SU-DHL-6 (cell line): ENCODE measurements around the gene TOP2B.

Source experiments
- H2AFZ ChIP-seq: fragments of 200-600 bp; sonication (generic); 2 replicates; pipeline ENCODE4 v1.6.1; 2014; ENCODE audit warnings: low read depth, mild to moderate bottlenecking, moderate library complexity, mixed read lengths, antibody characterized with exemption, low read length; ENCODE audit not compliant: severe bottlenecking
- H3F3A ChIP-seq: fragments of 200-600 bp; shearing (Covaris generic); 2 replicates; pipeline ENCODE4 v1.6.0; 2016; ENCODE audit warnings: antibody characterized with exemption, mild to moderate bottlenecking; ENCODE audit not compliant: insufficient read depth
- H3K27ac ChIP-seq: fragments of 200-600 bp; sonication (generic); 2 replicates; pipeline ENCODE4 v1.5.1; 2016; ENCODE audit warnings: low read depth, mild to moderate bottlenecking, low read length, moderate library complexity, mixed read lengths
- H3K27me3 ChIP-seq: fragments of 200-600 bp; sonication (generic), shearing (Covaris generic); 2 replicates; pipeline ENCODE4 v1.6.0; 2014; ENCODE audit warnings: mild to moderate bottlenecking, low read length
- H3K36me3 ChIP-seq: fragments of 200-600 bp; sonication (generic); 2 replicates; pipeline ENCODE4 v1.6.1; 2014; ENCODE audit warnings: mild to moderate bottlenecking, low read length, mixed read lengths
- H3K4me2 ChIP-seq: fragments of 300-600, 200-600 bp; shearing (Covaris generic), sonication (generic); 2 replicates; pipeline ENCODE4 v1.6.0; 2014; ENCODE audit warnings: low read length, low read depth, mild to moderate bottlenecking; ENCODE audit not compliant: poor library complexity, severe bottlenecking
- H3K4me3 ChIP-seq: fragments of 200-600 bp; sonication (generic); 2 replicates; pipeline ENCODE4 v1.5.1; 2014; ENCODE audit warnings: antibody characterized with exemption, low read length, mild to moderate bottlenecking, mixed read lengths; ENCODE audit not compliant: insufficient read depth, poor library complexity, severe bottlenecking
- H3K79me2 ChIP-seq: fragments of 200-600 bp; sonication (generic); 2 replicates; pipeline ENCODE4 v1.6.1; 2014; ENCODE audit warnings: mild to moderate bottlenecking, low read length, moderate library complexity; ENCODE audit not compliant: insufficient read depth
- H3K9ac ChIP-seq: fragments of 200-600 bp; sonication (generic); 2 replicates; pipeline ENCODE4 v1.7.0; 2014; ENCODE audit warnings: mild to moderate bottlenecking, low read length
- H3K9me2 ChIP-seq: fragments of 200-600 bp; sonication (generic); replicated peaks from 2 replicates; pipeline ENCODE4 v1.6.1; 2014; ENCODE audit warnings: low read length; ENCODE audit not compliant: insufficient read depth
- H3K9me3 ChIP-seq: fragments of 200-600 bp; sonication (generic); 2 replicates; pipeline ENCODE4 v1.6.1; 2014; ENCODE audit warnings: low read length, mixed read lengths; ENCODE audit not compliant: insufficient read depth
- H4K20me1 ChIP-seq: fragments of 200-600 bp; sonication (generic); 2 replicates; pipeline ENCODE4 v1.6.1; 2014; ENCODE audit warnings: low read depth, mild to moderate bottlenecking, antibody characterized with exemption, low read length, moderate library complexity, mixed read lengths
- EZH2phosphoT487 ChIP-seq: fragments of 200-600 bp; sonication (generic), shearing (Covaris generic); conservative IDR thresholded peaks from 2 replicates; pipeline ENCODE4 v1.6.1; 2018; ENCODE audit warnings: mild to moderate bottlenecking, antibody characterized with exemption, low read length, moderate library complexity, mixed read lengths
- TF ChIP-seq, protein P1 (sequence below): fragments of 200-600 bp; sonication (generic); IDR thresholded peaks from one replicate; pipeline ENCODE4 v1.5.1; 2017; ENCODE audit warnings: antibody characterized with exemption, mild to moderate bottlenecking, low read length, moderate library complexity; ENCODE audit not compliant: insufficient read depth, poor library complexity, severe bottlenecking

Gene TOP2B

GRCh38 chr3:25568525-25569078, 96.1 kb downstream of the TOP2B start:
- H3K9me3 ChIP-seq: no peaks in the 10 kb centered on the region
- no peak for TF ChIP-seq EZH2phosphoT487
- TF ChIP-seq, protein P1, sequence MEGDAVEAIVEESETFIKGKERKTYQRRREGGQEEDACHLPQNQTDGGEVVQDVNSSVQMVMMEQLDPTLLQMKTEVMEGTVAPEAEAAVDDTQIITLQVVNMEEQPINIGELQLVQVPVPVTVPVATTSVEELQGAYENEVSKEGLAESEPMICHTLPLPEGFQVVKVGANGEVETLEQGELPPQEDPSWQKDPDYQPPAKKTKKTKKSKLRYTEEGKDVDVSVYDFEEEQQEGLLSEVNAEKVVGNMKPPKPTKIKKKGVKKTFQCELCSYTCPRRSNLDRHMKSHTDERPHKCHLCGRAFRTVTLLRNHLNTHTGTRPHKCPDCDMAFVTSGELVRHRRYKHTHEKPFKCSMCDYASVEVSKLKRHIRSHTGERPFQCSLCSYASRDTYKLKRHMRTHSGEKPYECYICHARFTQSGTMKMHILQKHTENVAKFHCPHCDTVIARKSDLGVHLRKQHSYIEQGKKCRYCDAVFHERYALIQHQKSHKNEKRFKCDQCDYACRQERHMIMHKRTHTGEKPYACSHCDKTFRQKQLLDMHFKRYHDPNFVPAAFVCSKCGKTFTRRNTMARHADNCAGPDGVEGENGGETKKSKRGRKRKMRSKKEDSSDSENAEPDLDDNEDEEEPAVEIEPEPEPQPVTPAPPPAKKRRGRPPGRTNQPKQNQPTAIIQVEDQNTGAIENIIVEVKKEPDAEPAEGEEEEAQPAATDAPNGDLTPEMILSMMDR: no peak
- H3K27me3 ChIP-seq: no peaks in the 10 kb centered on the region
- H3K79me2 ChIP-seq: no peaks in the 10 kb centered on the region
- H3K4me3 ChIP-seq: no peak overlapping the region
- H3K27ac ChIP-seq: no peak overlapping the region
- H3K36me3 ChIP-seq: no peaks in the 10 kb centered on the region
- H4K20me1 ChIP-seq: no peaks in the 10 kb centered on the region
- no peak overlapping the region for H3K9ac ChIP-seq
- H3K9me2 ChIP-seq: no peaks in the 10 kb centered on the region
- no peaks in the 10 kb centered on the region for H3F3A ChIP-seq
- H2AFZ ChIP-seq: no peak overlapping the region
- no peak overlapping the region for H3K4me2 ChIP-seq

DNA sequence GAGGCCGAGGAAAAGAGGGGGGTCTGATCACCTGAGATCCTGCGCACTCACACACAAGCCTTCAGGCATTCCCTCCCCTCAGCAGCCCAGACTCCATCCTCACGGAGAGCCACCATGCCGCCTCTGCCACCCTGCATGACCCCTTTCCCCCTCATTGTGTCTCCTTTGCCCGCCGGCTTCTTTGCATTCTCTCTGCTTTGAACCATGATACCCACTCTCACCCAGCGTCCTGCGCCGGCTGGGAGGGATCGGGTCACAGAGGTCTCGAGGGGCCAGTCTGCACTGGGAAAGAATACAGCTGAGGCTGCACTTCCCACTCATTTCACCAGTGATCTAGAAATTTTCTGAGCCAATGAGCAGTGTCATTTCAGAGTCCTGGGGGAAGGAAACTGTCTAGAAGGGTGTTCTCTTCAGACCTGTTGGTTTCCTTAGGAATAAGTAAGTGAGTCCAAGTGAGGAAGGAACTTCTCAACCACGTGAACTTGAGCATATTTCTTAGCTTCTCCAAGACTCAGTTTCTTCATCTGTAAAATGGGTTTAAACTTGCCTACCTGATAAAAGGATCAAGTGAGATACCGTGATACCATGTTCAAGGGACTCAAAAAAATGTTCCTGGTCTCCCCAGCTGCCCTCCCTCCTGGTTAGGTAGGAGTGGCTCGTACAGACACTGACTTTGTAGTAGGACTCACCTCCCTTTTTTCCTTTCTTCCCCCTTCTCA, 96.7 kb downstream of the TOP2B start:
- no peaks in the 10 kb centered on the region for H3K36me3 ChIP-seq
- H3K4me2 ChIP-seq: no peak overlapping the region
- H3K79me2 ChIP-seq: no peaks in the 10 kb centered on the region
- no peaks in the 10 kb centered on the region for H3K9me2 ChIP-seq
- no peaks in the 10 kb centered on the region for H3F3A ChIP-seq
- H3K9me3 ChIP-seq: no peaks in the 10 kb centered on the region
- H3K27ac ChIP-seq: no peak overlapping the region
- no peak overlapping the region for H3K9ac ChIP-seq
- no peaks in the 10 kb centered on the region for H4K20me1 ChIP-seq
- H3K27me3 ChIP-seq: no peaks in the 10 kb centered on the region
- no peak overlapping the region for H3K4me3 ChIP-seq
- no peak overlapping the region for H2AFZ ChIP-seq
- TF ChIP-seq, protein P1: no peak
- TF ChIP-seq EZH2phosphoT487: no peak

- Histone ChIP-seq H3K4me2 (no peak overlapping the region), H3K36me3 (no peaks in the 10 kb centered on the region), H3K27me3 (no peaks in the 10 kb centered on the region), H3K9ac (no peak overlapping the region), H4K20me1 (no peaks in the 10 kb centered on the region), H2AFZ (no peak overlapping the region), H3K9me2 (no peaks in the 10 kb centered on the region), H3K79me2 (no peaks in the 10 kb centered on the region), H3K27ac (no peak overlapping the region), H3F3A (no peaks in the 10 kb centered on the region), H3K9me3 (no peaks in the 10 kb centered on the region), H3K4me3 (no peak overlapping the region)
- TF ChIP-seq, protein P1: no peak
- no peak for TF ChIP-seq EZH2phosphoT487
These were observed 97.3 kb downstream of the TOP2B start for GRCh38 chr3:25567388-25567787.
